Right lobe of liver (tissue), 4 donors: ENCODE results near the gene ZNF322.

Experiments
- CTCF ChIP-seq, 4 donors: fragments of 200-600 bp in 3 of 4; fragments of 450-650 bp in 1 of 4; IDR thresholded peaks; one replicate each; pipeline versions ENCODE4 v1.5.1 to v1.8.0; 2016 to 2022; ENCODE audit warnings: antibody characterized with exemption in 4 of 4, mild to moderate bottlenecking in 2 of 4
- POLR2A ChIP-seq: fragments of 450-650 bp; IDR thresholded peaks from one replicate; pipeline ENCODE4 v1.6.1; 2017; ENCODE audit warnings: antibody characterized with exemption, mild to moderate bottlenecking
- donor health status: DM: no; HTN: no; CAD: no.
- donor health status: DM: no; HTN: no; CAD: no.
- donor health status: DM: no; HTN: yes; CAD: no.

DNA sequence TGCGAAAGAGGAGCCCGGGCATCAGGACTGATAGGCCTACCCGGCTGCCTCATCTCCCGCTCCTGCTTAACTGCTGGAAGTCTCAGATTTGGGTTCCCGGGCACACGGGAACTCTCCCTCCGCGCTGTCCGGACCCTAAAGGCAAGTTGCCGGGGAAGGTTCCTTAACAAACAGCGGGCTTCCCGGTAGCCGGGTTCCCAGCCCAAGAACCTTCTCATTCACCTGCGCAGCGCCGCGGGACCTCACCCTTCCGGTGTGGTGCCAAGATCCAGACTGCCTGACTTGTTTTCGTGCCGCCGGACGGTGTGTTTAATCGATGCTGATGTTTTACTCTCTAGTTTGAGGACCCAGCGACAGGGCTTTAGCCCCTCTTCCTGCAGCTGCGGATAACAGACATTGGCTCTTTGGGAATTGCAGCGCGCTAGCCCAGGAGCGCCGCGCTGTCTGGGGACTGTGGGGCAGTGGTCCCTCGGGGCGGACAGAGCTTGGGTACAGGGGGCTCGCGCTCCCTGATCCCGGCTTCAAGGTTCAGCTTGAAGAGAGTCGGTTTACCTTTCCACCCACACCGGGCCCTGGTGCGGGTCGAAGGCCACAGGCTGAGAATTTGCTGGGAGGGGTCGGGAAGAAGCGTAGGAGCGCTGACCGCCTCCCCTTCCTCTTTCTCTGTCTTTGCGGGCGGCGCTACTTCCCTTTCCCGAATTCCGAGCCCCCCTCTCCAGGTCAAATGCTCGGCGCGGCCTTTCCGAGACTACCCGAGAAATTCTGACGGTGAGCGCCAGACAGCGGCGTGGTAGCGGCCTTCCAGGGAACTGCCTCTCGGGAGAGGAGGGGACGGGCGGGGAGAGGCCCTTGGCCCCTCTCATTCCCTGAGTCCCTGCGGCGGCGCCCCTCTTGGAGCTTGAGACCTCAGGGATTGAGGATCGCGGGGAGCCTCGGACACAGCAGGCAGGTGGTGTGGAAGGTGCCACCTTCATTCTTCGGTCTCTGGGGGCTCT, 45.6 kb downstream of the ZNF322 start:
- TF ChIP-seq POLR2A, result no peak
- TF ChIP-seq CTCF (IDR thresholded peaks at IDR 0.05), result no peak
